Fibroblast of villous mesenchyme (primary cell): ENCODE measurements around the gene ATP6V0E1. TPM values are rescaled to one million over a fixed set of nuclear protein-coding genes. Genes with fewer than 3 reads are reported as not detected.

Experiments used
- DNase-seq: peaks from one replicate; pipeline ENCODE4 v3.0.0-alpha.2; 2010; ENCODE audit warnings: low read depth
- H3K4me3 ChIP-seq: 2 replicates; pipeline ENCODE4 v1.5.1; 2011; ENCODE audit warnings: low read depth, mild to moderate bottlenecking, low read length
- total RNA-seq: library from RNA; depleted of rRNA; stranded (reverse); fragments of >200 nt; gene quantifications from 2 replicates; pipeline ENCODE4 v1.2.3, GENCODE V29; 2012
- TF ChIP-seq, protein P1 (sequence below): IDR thresholded peaks from 2 replicates; pipeline ENCODE4 v1.5.1; 2012; ENCODE audit warnings: low read depth, mild to moderate bottlenecking, low read length; ENCODE audit not compliant: insufficient read depth

The ATP6V0E1 gene
- total RNA-seq, 1 donor = 177 TPM

DNA sequence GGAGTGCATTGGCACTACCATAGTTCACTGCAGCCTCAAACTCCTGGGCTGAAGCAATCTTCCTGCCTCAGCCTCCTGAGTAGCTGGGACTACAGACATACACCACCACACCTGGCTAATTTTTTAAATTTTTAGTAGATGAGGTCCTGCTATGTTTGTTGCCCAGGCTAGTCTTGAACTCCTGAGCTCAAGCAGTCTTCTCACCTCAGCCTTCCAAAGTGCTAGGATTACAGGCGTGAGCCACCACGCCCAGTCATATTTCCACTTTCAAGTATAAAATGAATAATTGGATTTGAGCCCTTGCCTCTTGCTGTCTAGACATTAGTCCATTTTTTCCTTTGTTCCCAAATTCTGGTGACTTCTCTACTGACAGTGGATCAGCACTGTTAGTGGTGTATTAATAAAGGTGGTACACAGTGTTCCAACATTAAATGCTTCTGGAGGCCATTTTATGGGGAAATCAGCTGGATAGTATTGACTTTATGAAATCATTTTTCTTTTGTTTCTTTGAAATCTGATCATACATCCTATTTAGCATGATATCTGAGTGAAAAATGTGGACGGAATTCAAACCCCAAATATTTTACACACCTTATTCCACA lies 15.9 kb downstream of the ATP6V0E1 start:
- no peak overlapping the region for H3K4me3 ChIP-seq
- DNase-seq = no peak
- TF ChIP-seq, protein P1, sequence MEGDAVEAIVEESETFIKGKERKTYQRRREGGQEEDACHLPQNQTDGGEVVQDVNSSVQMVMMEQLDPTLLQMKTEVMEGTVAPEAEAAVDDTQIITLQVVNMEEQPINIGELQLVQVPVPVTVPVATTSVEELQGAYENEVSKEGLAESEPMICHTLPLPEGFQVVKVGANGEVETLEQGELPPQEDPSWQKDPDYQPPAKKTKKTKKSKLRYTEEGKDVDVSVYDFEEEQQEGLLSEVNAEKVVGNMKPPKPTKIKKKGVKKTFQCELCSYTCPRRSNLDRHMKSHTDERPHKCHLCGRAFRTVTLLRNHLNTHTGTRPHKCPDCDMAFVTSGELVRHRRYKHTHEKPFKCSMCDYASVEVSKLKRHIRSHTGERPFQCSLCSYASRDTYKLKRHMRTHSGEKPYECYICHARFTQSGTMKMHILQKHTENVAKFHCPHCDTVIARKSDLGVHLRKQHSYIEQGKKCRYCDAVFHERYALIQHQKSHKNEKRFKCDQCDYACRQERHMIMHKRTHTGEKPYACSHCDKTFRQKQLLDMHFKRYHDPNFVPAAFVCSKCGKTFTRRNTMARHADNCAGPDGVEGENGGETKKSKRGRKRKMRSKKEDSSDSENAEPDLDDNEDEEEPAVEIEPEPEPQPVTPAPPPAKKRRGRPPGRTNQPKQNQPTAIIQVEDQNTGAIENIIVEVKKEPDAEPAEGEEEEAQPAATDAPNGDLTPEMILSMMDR = no peak

DNA sequence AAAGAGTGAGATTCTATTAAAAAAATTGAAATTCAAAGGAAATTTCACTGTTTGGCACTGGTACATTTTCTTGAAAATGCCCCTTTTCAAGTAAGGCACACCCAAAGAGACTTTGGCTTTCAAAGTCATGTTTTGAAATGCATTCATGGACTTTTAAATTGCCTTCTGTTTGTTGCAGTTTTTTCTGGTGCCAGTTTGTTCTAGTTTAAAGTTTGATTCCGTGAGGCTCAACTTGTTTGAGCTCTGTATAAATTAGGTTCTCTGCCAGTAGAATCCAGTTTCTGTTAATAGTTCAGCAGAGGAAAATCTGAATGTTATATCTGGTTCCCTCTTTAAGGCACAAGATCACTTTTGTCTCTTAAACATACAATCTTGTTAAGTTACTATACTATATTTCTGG lies 16.4 kb downstream of the ATP6V0E1 start:
- no peak for DNase-seq
- no peak overlapping the region for H3K4me3 ChIP-seq
- TF ChIP-seq, protein P1 = no peak

DNA sequence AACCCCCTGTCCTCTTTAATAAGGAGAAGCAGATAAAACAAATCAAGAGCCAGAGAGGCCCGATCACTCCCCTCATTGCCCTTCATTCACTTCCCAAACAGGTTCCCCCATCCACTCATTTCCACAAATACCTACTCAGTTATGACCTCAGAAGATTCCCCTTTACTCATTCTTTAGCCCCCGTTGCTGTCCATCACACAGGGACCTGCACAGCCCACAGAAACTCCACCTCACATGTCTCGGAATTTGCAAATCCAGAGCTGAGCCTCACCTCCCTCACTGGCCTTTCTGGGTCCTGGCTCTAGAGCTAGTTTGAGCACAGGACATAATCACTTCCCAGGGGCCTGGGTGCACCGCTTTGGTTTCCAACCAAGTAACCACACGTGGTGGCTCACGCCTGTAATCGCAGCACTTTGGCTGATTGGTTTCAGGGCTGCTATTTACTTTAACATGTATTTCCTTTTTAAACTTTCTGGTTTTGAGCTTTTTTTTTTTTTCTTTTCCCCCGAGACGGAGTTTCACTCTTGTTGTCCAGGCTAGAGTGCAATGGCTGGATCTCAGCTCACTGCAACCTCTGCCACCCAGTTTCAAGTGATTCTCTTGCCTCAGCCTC lies 17.8 kb downstream of the ATP6V0E1 start:
- no peak for DNase-seq
- no peak overlapping the region for H3K4me3 ChIP-seq
- TF ChIP-seq, protein P1 = no peak

DNA sequence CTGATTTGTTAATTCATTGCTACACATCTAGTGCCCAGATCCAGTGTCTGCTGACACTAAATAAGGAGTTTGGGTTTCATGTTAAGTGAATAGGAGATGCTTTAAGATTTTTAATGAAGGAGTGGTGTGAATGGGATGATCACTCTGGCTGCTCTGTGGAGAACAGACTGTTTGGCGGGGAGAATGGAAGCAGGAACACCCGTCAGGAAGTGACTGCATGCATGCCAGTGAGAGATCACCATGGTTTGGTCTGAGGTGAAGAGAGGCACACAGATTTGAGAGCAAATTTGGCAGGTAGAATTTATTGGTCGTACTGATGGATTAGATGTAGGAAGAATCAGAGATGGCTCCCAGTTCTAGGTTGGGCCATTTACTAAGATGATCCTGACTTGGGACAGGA lies 19.8 kb downstream of the ATP6V0E1 start:
- no peak overlapping the region for H3K4me3 ChIP-seq
- no peak for DNase-seq
- TF ChIP-seq, protein P1 = no peak

DNA sequence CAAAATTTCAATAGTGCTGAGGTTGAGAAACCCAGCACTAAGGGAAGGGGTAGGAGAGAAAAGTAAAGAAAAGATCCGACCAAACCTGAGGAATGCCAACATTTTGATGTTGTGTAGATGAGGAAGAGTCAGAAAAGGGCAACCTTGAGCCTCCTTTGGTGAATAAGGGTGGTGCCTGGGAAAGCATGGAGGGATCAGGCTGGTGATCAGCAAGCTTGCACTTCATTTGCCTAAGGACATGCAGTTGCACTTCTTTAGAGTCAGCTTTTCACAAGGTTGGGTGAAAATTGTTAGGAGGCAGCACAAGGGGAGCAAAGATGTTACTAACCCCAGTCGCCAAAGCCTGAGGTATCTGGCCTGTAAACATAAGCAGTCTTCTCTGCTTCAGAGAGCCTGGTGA lies 20.4 kb downstream of the ATP6V0E1 start:
- DNase-seq = no peak

DNA sequence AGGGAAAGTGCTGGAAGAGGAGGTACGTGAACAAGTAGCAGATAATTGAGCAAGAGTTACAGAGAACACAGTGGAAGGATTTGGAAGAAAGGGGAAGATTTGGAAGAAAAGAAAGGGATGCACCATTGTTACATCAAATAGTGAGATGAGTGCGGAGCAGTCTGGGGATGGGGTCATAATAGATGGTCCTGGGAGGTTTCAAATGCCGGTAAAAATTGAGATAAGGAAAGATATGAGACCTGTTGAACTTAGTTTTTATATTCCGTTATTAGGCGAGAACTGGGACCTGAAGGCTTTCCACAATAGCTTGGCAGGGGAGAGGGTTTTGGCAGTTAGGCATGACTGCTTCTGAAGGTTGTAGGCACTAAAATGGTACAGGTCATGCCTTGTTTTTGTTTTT lies 20.9 kb downstream of the ATP6V0E1 start:
- H3K4me3 ChIP-seq = no peak overlapping the region
- TF ChIP-seq, protein P1 = no peak
- no peak for DNase-seq

More for the DNA sequence above, 20.4 kb downstream of the ATP6V0E1 start:
- TF ChIP-seq, protein P1 = no peak
- no peak overlapping the region for H3K4me3 ChIP-seq

DNA sequence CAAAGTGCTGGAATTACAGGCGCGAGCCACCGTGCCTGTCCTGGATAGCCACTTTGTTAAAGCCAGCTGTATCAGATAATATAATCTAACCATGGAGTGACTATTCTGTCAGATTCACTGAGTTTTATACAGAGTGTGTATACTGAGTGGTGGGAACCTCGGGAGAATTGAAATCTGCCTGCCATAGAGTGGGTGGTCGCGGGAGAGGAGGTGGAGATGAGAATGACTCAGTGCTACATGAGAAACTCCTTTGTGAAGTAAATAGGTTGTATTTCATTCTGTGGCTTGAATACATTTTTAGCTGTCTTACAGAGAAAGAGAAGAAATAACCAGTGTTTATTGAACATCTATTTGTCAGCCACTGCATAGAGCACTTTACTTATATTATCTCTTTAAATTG lies 26.4 kb downstream of the ATP6V0E1 start:
- DNase-seq = no peak
- TF ChIP-seq, protein P1 = no peak
- H3K4me3 ChIP-seq = no peak overlapping the region
